ENCODE results near the gene MYOD1.

Gene MYOD1

GRCh38 chr11:17686231-17686980, 33.0 kb upstream of the MYOD1 start:
- DNase-seq = no peak
- H3K36me3 ChIP-seq (ENCODE audit: control insufficient read depth in 4 of 4, insufficient read depth in 4 of 4, low read length in 3 of 4) = no peaks in the 10 kb centered on the region
- H3K27me3 ChIP-seq (replicated peaks in 2 of 5; ENCODE audit: control insufficient read depth in 4 of 5, insufficient read depth in 5 of 5, low read length in 4 of 5) = peaks cover 2 to 66% (median 15%) of the 10 kb centered on the region in 5 experiments
- H3K9me3 ChIP-seq (ENCODE audit: control extremely low read depth in 1 of 5, control insufficient read depth in 4 of 5, insufficient read depth in 2 of 5, low read depth in 1 of 5, low read length in 4 of 5) = no peaks in the 10 kb centered on the region
- CTCF ChIA-PET = no interaction called here
- POLR2A ChIA-PET = no interaction called here
- H3K4me1 ChIP-seq (ENCODE audit: control extremely low read depth in 1 of 4, control insufficient read depth in 4 of 4, insufficient read depth in 4 of 4, low read length in 3 of 4) = no peaks in the 10 kb centered on the region
- no peak overlapping the region for H3K27ac ChIP-seq (ENCODE audit: insufficient read depth in 1 of 2, low read depth in 1 of 2, low read length in 2 of 2, poor library complexity in 1 of 2, severe bottlenecking in 2 of 2)
- WGBS (ENCODE audit: insufficient coverage) = 59% methylated on average over 7 of the region's 8 CpGs
- H3K4me3 ChIP-seq (ENCODE audit: control insufficient read depth in 1 of 7, extremely low read depth in 1 of 7, insufficient read depth in 4 of 7, low read depth in 2 of 7, low read length in 6 of 7) = no peak overlapping the region

- DNase-seq = no peak
- 90% methylated on average over 15 of the region's 18 CpGs for WGBS (ENCODE audit: insufficient coverage)
- Histone ChIP-seq H3K4me1 (ENCODE audit: control extremely low read depth in 1 of 4, control insufficient read depth in 4 of 4, insufficient read depth in 4 of 4, low read length in 3 of 4) (no peaks in the 10 kb centered on the region), H3K27ac (ENCODE audit: insufficient read depth in 1 of 2, low read depth in 1 of 2, low read length in 2 of 2, poor library complexity in 1 of 2, severe bottlenecking in 2 of 2) (no peak overlapping the region), H3K4me3 (ENCODE audit: control insufficient read depth in 1 of 7, extremely low read depth in 1 of 7, insufficient read depth in 4 of 7, low read depth in 2 of 7, low read length in 6 of 7) (no peak overlapping the region), H3K9me3 (ENCODE audit: control extremely low read depth in 1 of 5, control insufficient read depth in 4 of 5, insufficient read depth in 2 of 5, low read depth in 1 of 5, low read length in 4 of 5) (no peaks in the 10 kb centered on the region), H3K27me3 (replicated peaks in 2 of 5; ENCODE audit: control insufficient read depth in 4 of 5, insufficient read depth in 5 of 5, low read length in 4 of 5) (peaks cover 2 to 77% (median 15%) of the 10 kb centered on the region in 5 experiments), H3K36me3 (ENCODE audit: control insufficient read depth in 4 of 4, insufficient read depth in 4 of 4, low read length in 3 of 4) (no peaks in the 10 kb centered on the region)
- ChIA-PET CTCF (no interaction called here), POLR2A (no interaction called here)
Measured at GRCh38 chr11:17687946-17688670, 31.3 kb upstream of the MYOD1 start.

- H3K4me3 ChIP-seq (ENCODE audit: control insufficient read depth in 1 of 7, extremely low read depth in 1 of 7, insufficient read depth in 4 of 7, low read depth in 2 of 7, low read length in 6 of 7) = no peak overlapping the region
- no peak overlapping the region for H3K27ac ChIP-seq (ENCODE audit: insufficient read depth in 1 of 2, low read depth in 1 of 2, low read length in 2 of 2, poor library complexity in 1 of 2, severe bottlenecking in 2 of 2)
- no peak for DNase-seq
- peaks cover 0 to 2% (median 0%) of the 10 kb centered on the region in 5 experiments for H3K9me3 ChIP-seq (ENCODE audit: control extremely low read depth in 1 of 5, control insufficient read depth in 4 of 5, insufficient read depth in 2 of 5, low read depth in 1 of 5, low read length in 4 of 5)
- WGBS (ENCODE audit: insufficient coverage) = 89% methylated on average over 2 of the region's 2 CpGs
- H3K4me1 ChIP-seq (ENCODE audit: control extremely low read depth in 1 of 4, control insufficient read depth in 4 of 4, insufficient read depth in 4 of 4, low read length in 3 of 4) = peaks cover 0 to 2% (median 0%) of the 10 kb centered on the region in 4 experiments
- ChIA-PET POLR2A (no interaction called here), CTCF (no interaction called here)
- H3K36me3 ChIP-seq (ENCODE audit: control insufficient read depth in 4 of 4, insufficient read depth in 4 of 4, low read length in 3 of 4) = no peaks in the 10 kb centered on the region
- H3K27me3 ChIP-seq (replicated peaks in 2 of 5; ENCODE audit: control insufficient read depth in 4 of 5, insufficient read depth in 5 of 5, low read length in 4 of 5) = peaks cover 12 to 83% (median 18%) of the 10 kb centered on the region in 5 experiments
Measured at GRCh38 chr11:17691550-17691949, 27.8 kb upstream of the MYOD1 start.

DNA sequence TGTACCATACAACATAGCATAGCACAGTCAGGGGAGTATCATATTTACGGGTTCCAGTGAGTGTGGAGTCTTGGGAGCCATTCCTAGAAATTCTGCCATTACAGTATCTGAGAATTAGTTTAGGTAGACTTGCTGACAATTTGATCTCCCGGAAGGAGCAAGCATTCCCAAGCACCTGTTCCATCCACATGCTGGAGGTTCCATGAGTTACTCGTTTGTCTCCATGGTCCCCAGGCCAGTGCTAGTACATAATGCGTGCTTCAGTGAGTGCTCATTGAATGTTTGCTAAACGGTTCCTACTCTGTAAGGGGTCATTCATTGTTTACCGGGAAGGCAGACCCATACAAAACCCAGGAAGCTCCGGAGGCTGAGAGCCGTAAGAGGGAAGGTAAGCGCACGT, 27.4 kb upstream of the MYOD1 start:
- peaks cover 12 to 85% (median 21%) of the 10 kb centered on the region in 5 experiments for H3K27me3 ChIP-seq (replicated peaks in 2 of 5; ENCODE audit: control insufficient read depth in 4 of 5, insufficient read depth in 5 of 5, low read length in 4 of 5)
- POLR2A ChIA-PET = no interaction called here
- CTCF ChIA-PET = no interaction called here

GRCh38 chr11:17692931-17693330, 26.4 kb upstream of the MYOD1 start:
- H3K4me3 ChIP-seq (ENCODE audit: control insufficient read depth in 1 of 7, extremely low read depth in 1 of 7, insufficient read depth in 4 of 7, low read depth in 2 of 7, low read length in 6 of 7) = no peak overlapping the region
- CTCF ChIA-PET = interaction anchor here (0.7 kb wide), 1 partner anchor 14 kb away, joined by 3 read pairs; no protein-coding TSS in a partner anchor
- POLR2A ChIA-PET = no interaction called here
- H3K27ac ChIP-seq (ENCODE audit: insufficient read depth in 1 of 2, low read depth in 1 of 2, low read length in 2 of 2, poor library complexity in 1 of 2, severe bottlenecking in 2 of 2) = no peak overlapping the region
- no peaks in the 10 kb centered on the region for H3K36me3 ChIP-seq (ENCODE audit: control insufficient read depth in 4 of 4, insufficient read depth in 4 of 4, low read length in 3 of 4)
- peaks cover 12 to 86% (median 22%) of the 10 kb centered on the region in 5 experiments for H3K27me3 ChIP-seq (replicated peaks in 2 of 5; ENCODE audit: control insufficient read depth in 4 of 5, insufficient read depth in 5 of 5, low read length in 4 of 5)
- peaks cover 0 to 2% (median 0%) of the 10 kb centered on the region in 5 experiments for H3K9me3 ChIP-seq (ENCODE audit: control extremely low read depth in 1 of 5, control insufficient read depth in 4 of 5, insufficient read depth in 2 of 5, low read depth in 1 of 5, low read length in 4 of 5)
- WGBS (ENCODE audit: insufficient coverage) = 57% methylated on average over 4 of the region's 7 CpGs
- peaks cover 0 to 2% (median 0%) of the 10 kb centered on the region in 4 experiments for H3K4me1 ChIP-seq (ENCODE audit: control extremely low read depth in 1 of 4, control insufficient read depth in 4 of 4, insufficient read depth in 4 of 4, low read length in 3 of 4)
- no peak for DNase-seq

More for the DNA sequence above, 27.4 kb upstream of the MYOD1 start:
- H3K36me3 ChIP-seq (ENCODE audit: control insufficient read depth in 4 of 4, insufficient read depth in 4 of 4, low read length in 3 of 4) = no peaks in the 10 kb centered on the region
- H3K9me3 ChIP-seq (ENCODE audit: control extremely low read depth in 1 of 5, control insufficient read depth in 4 of 5, insufficient read depth in 2 of 5, low read depth in 1 of 5, low read length in 4 of 5) = peaks cover 0 to 2% (median 0%) of the 10 kb centered on the region in 5 experiments
- 55% methylated on average over 9 of the region's 10 CpGs for WGBS (ENCODE audit: insufficient coverage)
- H3K4me3 ChIP-seq (ENCODE audit: control insufficient read depth in 1 of 7, extremely low read depth in 1 of 7, insufficient read depth in 4 of 7, low read depth in 2 of 7, low read length in 6 of 7) = no peak overlapping the region
- no peak overlapping the region for H3K27ac ChIP-seq (ENCODE audit: insufficient read depth in 1 of 2, low read depth in 1 of 2, low read length in 2 of 2, poor library complexity in 1 of 2, severe bottlenecking in 2 of 2)
- H3K4me1 ChIP-seq (ENCODE audit: control extremely low read depth in 1 of 4, control insufficient read depth in 4 of 4, insufficient read depth in 4 of 4, low read length in 3 of 4) = peaks cover 0 to 2% (median 0%) of the 10 kb centered on the region in 4 experiments
- no peak for DNase-seq

DNA sequence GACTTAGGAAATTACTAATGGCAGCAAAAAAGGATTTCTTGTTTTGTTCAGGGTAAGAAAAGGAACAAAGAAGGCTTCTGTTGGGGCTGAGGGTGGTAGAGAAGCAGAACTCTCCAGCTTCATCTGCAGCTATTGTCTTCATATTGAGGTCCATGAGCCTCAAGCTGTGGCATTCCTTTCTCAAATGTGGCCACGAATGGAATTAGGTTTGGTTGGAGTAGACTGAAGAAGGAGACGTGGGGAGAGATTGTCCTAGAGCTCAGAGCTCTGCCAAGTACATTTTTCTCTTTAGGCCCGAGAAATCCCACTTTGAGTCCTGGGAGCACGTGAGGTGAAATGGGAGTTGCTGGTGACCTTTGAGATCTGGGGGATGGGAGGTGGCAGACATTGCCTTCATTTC, 25.8 kb upstream of the MYOD1 start:
- no peak for DNase-seq
- H3K4me1 ChIP-seq (ENCODE audit: control extremely low read depth in 1 of 4, control insufficient read depth in 4 of 4, insufficient read depth in 4 of 4, low read length in 3 of 4) = peaks cover 0 to 2% (median 0%) of the 10 kb centered on the region in 4 experiments
- ChIA-PET CTCF (interaction anchor here (0.7 kb wide), 1 partner anchor 15 kb away, joined by 3 read pairs; no protein-coding TSS in a partner anchor), POLR2A (no interaction called here)
- no peak overlapping the region for H3K4me3 ChIP-seq (ENCODE audit: control insufficient read depth in 1 of 7, extremely low read depth in 1 of 7, insufficient read depth in 4 of 7, low read depth in 2 of 7, low read length in 6 of 7)
- H3K27ac ChIP-seq (ENCODE audit: insufficient read depth in 1 of 2, low read depth in 1 of 2, low read length in 2 of 2, poor library complexity in 1 of 2, severe bottlenecking in 2 of 2) = no peak overlapping the region
- peaks cover 12 to 89% (median 23%) of the 10 kb centered on the region in 5 experiments for H3K27me3 ChIP-seq (replicated peaks in 2 of 5; ENCODE audit: control insufficient read depth in 4 of 5, insufficient read depth in 5 of 5, low read length in 4 of 5)
- 87% methylated on average over 3 of the region's 4 CpGs for WGBS (ENCODE audit: insufficient coverage)
- H3K36me3 ChIP-seq (ENCODE audit: control insufficient read depth in 4 of 4, insufficient read depth in 4 of 4, low read length in 3 of 4) = no peaks in the 10 kb centered on the region
- peaks cover 0 to 2% (median 0%) of the 10 kb centered on the region in 5 experiments for H3K9me3 ChIP-seq (ENCODE audit: control extremely low read depth in 1 of 5, control insufficient read depth in 4 of 5, insufficient read depth in 2 of 5, low read depth in 1 of 5, low read length in 4 of 5)

All from common myeloid progenitor, CD34-positive (primary cell).